Common myeloid progenitor, CD34-positive (primary cell): ENCODE results near the gene IMMP2L.
"Not testable (repeated sequence)": the region's sequence is repeated elsewhere in the genome, so short reads cannot be mapped to it uniquely, and the experiment has no call there.

ENCODE experiments used
- CTCF ChIA-PET: fragments of 350-600 bp; sonication (Branson Sonifier 250); formaldehyde crosslinking; loops from one replicate; lab custom pipeline; 2021; ENCODE audit warnings: antibody characterized with exemption; lab: Charles Lee
- POLR2A ChIA-PET: fragments of 350-600 bp; sonication (Branson Sonifier 250); formaldehyde crosslinking; loops from one replicate; lab custom pipeline; 2021; ENCODE audit warnings: antibody characterized with exemption; lab: Charles Lee
- DNase-seq, 3 donors: peaks; one replicate each; pipeline versions ENCODE4 v3.0.0 to v3.0.0-alpha.2; 2013
- H3K27ac ChIP-seq, 2 experiments: 1 replicate in 1 of 2; 2 replicates in 1 of 2; pipeline ENCODE4 v1.7.0; 2013; ENCODE audit warnings: inconsistent platforms in 2 of 2, low read length in 2 of 2, mild to moderate bottlenecking in 2 of 2, low read depth in 1 of 2, moderate library complexity in 1 of 2; ENCODE audit not compliant: severe bottlenecking in 2 of 2, insufficient read depth in 1 of 2, poor library complexity in 1 of 2
- H3K27me3 ChIP-seq, 5 experiments: replicated peaks in 2 of 5; 1 replicate in 3 of 5; 2 replicates in 2 of 5; pipeline versions ENCODE4 v1.6.1 to v1.7.0; 2013; ENCODE audit warnings: low read length in 4 of 5, mild to moderate bottlenecking in 2 of 5, moderate library complexity in 2 of 5, inconsistent platforms in 1 of 5; ENCODE audit not compliant: insufficient read depth in 5 of 5, control insufficient read depth in 4 of 5
- H3K36me3 ChIP-seq, 4 experiments: 1 replicate in 2 of 4; 2 replicates in 2 of 4; pipeline versions ENCODE4 v1.6.1 to v1.7.0; 2013; ENCODE audit warnings: low read length in 3 of 4, control low read depth in 1 of 4, mild to moderate bottlenecking in 1 of 4; ENCODE audit not compliant: control insufficient read depth in 4 of 4, insufficient read depth in 4 of 4
- H3K4me1 ChIP-seq, 4 experiments: 1 replicate in 3 of 4; 2 replicates in 1 of 4; pipeline versions ENCODE4 v1.6.1 to v1.7.1; 2013; ENCODE audit warnings: low read length in 3 of 4, mild to moderate bottlenecking in 3 of 4, control low read depth in 1 of 4, inconsistent platforms in 1 of 4, moderate library complexity in 1 of 4; ENCODE audit not compliant: control insufficient read depth in 4 of 4, insufficient read depth in 4 of 4; ENCODE audit errors: control extremely low read depth in 1 of 4
- H3K4me3 ChIP-seq, 7 experiments: 1 replicate in 4 of 7; 2 replicates in 3 of 7; pipeline versions ENCODE4 v1.5.1 to v1.7.0; 2013; ENCODE audit warnings: mild to moderate bottlenecking in 7 of 7, low read length in 6 of 7, moderate library complexity in 6 of 7, inconsistent platforms in 2 of 7, low read depth in 2 of 7, control low read depth in 1 of 7; ENCODE audit not compliant: insufficient read depth in 4 of 7, control insufficient read depth in 1 of 7; ENCODE audit errors: extremely low read depth in 1 of 7
- H3K9me3 ChIP-seq, 5 experiments: 1 replicate in 4 of 5; 2 replicates in 1 of 5; pipeline versions ENCODE4 v1.6.1 to v1.7.1; 2013; ENCODE audit warnings: low read length in 4 of 5, mild to moderate bottlenecking in 2 of 5, inconsistent platforms in 1 of 5, low read depth in 1 of 5, moderate library complexity in 1 of 5; ENCODE audit not compliant: control insufficient read depth in 4 of 5, insufficient read depth in 2 of 5; ENCODE audit errors: control extremely low read depth in 1 of 5
- whole genome bisulfite sequencing: methylation state at CpG from one replicate; pipeline ENCODE4 v1.1.5; 2013; ENCODE audit not compliant: insufficient coverage; 5-methylcytosine and 5-hydroxymethylcytosine counted together

IMMP2L gene

DNA sequence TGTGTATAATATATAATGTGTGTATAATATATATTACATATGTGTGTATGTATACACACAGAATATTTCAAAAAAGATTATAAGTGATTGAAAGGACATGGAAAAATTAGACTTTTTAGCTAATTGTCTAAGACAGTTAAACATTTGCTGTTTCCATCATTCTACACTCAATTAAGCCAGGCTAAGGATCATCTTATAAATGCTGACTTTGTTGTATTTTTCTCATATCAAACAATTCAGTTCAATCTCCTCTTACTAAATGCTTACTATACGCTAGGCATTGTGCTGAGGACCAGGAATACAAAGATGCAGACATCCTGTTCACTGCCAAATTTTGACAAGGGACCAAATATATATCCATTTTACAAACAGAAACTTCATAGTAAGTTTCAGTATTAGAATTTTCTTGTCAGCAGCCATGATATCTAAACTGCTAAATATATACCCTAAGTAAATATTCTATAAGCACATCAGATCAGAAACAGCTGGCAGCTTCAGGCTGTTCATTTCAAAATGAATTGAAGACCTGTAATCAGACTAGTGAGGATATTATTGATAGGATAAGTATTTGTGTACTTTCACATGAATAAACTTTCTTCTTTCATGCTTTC, 481.7 kb downstream of the IMMP2L start:
- POLR2A ChIA-PET: no interaction called here
- no peaks in the 10 kb centered on the region for H3K27me3 ChIP-seq
- CTCF ChIA-PET: no interaction called here
- no peak overlapping the region for H3K27ac ChIP-seq
- no peaks in the 10 kb centered on the region for H3K9me3 ChIP-seq
- no peak overlapping the region for H3K4me3 ChIP-seq
- no peaks in the 10 kb centered on the region for H3K36me3 ChIP-seq
- peaks cover 5 to 47% (median 15%) of the 10 kb centered on the region in 4 experiments for H3K4me1 ChIP-seq
- no CpG with 5 or more reads among the region's 1 CpG for WGBS
- DNase-seq: no peak

- CTCF ChIA-PET: no interaction called here
- Histone ChIP-seq H3K36me3 (no peaks in the 10 kb centered on the region), H3K27me3 (no peaks in the 10 kb centered on the region), H3K27ac (no peak overlapping the region), H3K4me1 (peaks cover 0 to 39% (median 5%) of the 10 kb centered on the region in 4 experiments), H3K9me3 (no peaks in the 10 kb centered on the region), H3K4me3 (no peak overlapping the region)
- 100% methylated on average over 2 of the region's 2 CpGs for WGBS
- POLR2A ChIA-PET: no interaction called here
- DNase-seq: no peak
Measured at GRCh38 chr7:111077001-111077400, 485.3 kb downstream of the IMMP2L start.

DNA sequence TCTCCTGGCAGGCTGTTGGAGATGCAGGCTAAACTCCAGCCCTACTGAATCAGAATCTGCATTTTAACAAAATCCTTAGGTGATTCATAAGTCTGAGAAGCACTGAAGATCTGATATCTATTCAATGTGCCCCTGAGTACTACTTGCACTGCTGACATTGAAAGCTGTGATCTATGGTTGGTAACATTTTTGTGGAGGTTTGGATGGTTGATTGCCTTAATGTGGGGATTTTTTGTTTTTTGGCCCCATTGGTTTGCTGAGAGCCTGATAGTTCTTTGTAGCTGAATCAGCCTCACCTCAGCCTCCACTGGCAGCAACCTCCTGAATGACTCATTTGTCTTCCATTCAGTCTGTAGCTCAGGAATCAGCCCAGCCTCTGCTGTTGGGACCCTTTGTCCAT, 486.1 kb downstream of the IMMP2L start:
- no peak for DNase-seq
- Histone ChIP-seq H3K4me1 (peaks cover 0 to 34% (median 4%) of the 10 kb centered on the region in 4 experiments), H3K4me3 (no peak overlapping the region), H3K27ac (no peak overlapping the region), H3K9me3 (no peaks in the 10 kb centered on the region), H3K27me3 (no peaks in the 10 kb centered on the region), H3K36me3 (no peaks in the 10 kb centered on the region)
- CTCF ChIA-PET: interaction anchor here (1.8 kb wide), 1 partner anchor 11 kb away, joined by 5 read pairs; no protein-coding TSS in a partner anchor
- POLR2A ChIA-PET: no interaction called here

- Histone ChIP-seq H3K27ac (no peak overlapping the region), H3K4me3 (no peak overlapping the region), H3K36me3 (no peaks in the 10 kb centered on the region), H3K9me3 (no peaks in the 10 kb centered on the region), H3K4me1 (peaks cover 0 to 28% (median 4%) of the 10 kb centered on the region in 4 experiments), H3K27me3 (no peaks in the 10 kb centered on the region)
- ChIA-PET POLR2A (no interaction called here), CTCF (interaction anchor here (1.8 to 2.1 kb wide), 2 partner anchors 8 to 12 kb away, joined by 5 to 6 read pairs; no protein-coding TSS in a partner anchor)
- no peak for DNase-seq
- 76% methylated on average over 2 of the region's 5 CpGs for WGBS
Measured at GRCh38 chr7:111075498-111075897, 486.8 kb downstream of the IMMP2L start.

GRCh38 chr7:111074748-111075146, 487.5 kb downstream of the IMMP2L start:
- H3K4me1 ChIP-seq: peaks cover 0 to 28% (median 4%) of the 10 kb centered on the region in 4 experiments
- no peaks in the 10 kb centered on the region for H3K27me3 ChIP-seq
- CTCF ChIA-PET: interaction anchor here (1.8 to 2.1 kb wide), 2 partner anchors 9 to 12 kb away, joined by 5 to 6 read pairs; no protein-coding TSS in a partner anchor
- no CpG with 5 or more reads among the region's 6 CpGs for WGBS
- H3K36me3 ChIP-seq: no peaks in the 10 kb centered on the region
- no peaks in the 10 kb centered on the region for H3K9me3 ChIP-seq
- POLR2A ChIA-PET: no interaction called here
- H3K4me3 ChIP-seq: peak overlapping the region in 3 of 7 experiments; percentile 30 to 50 (median 33)
- DNase-seq: peak in 2 of 3 donors; percentile 59 to 76
- peak overlapping the region; percentile 22 to 62 for H3K27ac ChIP-seq

DNA sequence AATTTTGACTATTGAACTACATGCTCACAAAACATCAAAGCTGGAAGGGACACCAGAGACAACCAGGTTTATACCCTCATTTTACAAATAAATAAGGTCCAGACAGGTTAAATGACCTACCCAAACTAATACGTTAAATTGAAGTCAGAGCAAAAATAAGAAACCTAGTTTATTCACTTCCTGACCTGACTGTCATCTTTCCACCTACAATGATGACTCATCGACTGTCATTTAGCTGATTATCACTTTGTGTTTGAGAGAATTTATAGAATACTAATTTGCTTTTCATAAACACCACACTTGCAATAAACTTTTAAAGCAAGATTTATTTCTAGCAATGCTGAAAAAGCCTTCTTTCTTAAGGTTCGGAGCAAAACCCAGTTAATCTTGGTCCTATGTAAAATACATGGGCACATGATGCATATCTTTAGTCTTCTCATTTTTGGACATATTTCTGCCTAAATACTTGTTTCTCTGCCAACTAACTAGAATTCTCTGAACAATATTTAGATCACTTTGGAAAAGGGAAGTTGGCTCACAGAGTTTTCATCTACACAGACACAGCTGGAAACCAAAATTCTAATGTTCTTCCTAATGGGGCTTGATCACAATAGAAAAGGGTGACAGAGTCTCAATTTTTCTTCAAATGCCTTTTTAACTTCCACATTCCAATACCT, 488.1 kb downstream of the IMMP2L start:
- peak in 2 of 3 donors; percentile 76 to 81 for DNase-seq
- Histone ChIP-seq H3K9me3 (no peaks in the 10 kb centered on the region), H3K4me1 (peaks cover 0 to 28% (median 4%) of the 10 kb centered on the region in 4 experiments), H3K27me3 (no peaks in the 10 kb centered on the region), H3K36me3 (no peaks in the 10 kb centered on the region), H3K4me3 (peak overlapping the region in 3 of 7 experiments; percentile 30 to 50 (median 33)), H3K27ac (peak overlapping the region; percentile 22 to 62)
- CTCF ChIA-PET: interaction anchor here (2.1 kb wide), 1 partner anchor 9 kb away, joined by 6 read pairs; no protein-coding TSS in a partner anchor
- POLR2A ChIA-PET: no interaction called here
- WGBS: no CpG with 5 or more reads among the region's 3 CpGs

GRCh38 chr7:111072658-111073057, 489.6 kb downstream of the IMMP2L start:
- H3K27me3 ChIP-seq, H3K27ac ChIP-seq, DNase-seq, H3K9me3 ChIP-seq, H3K36me3 ChIP-seq, CTCF ChIA-PET, H3K4me3 ChIP-seq, POLR2A ChIA-PET: not testable (repeated sequence)
- WGBS: 99% methylated on average over 9 of the region's 9 CpGs
- H3K4me1 ChIP-seq: peaks cover 0 to 25% (median 4%) of the 10 kb centered on the region in 4 experiments
